Spleen (tissue), 11 donors: ENCODE results near the gene GATD1. TPM values are rescaled to one million over a fixed set of nuclear protein-coding genes. Genes with fewer than 3 reads are reported as not detected.

Experiments used
- DNase-seq: peaks from one replicate; pipeline ENCODE4 v3.0.0-alpha.2; 2020
- H3K27ac ChIP-seq, 8 donors: fragments of 200-600 bp; sonication (generic) in 7 of 8; 1 replicate in 4 of 8; 2 replicates in 4 of 8; pipeline versions ENCODE4 v1.5.0 to v1.8.0; 2016 to 2021; ENCODE audit warnings: inconsistent platforms in 4 of 8, mild to moderate bottlenecking in 4 of 8, moderate library complexity in 1 of 8
- H3K27me3 ChIP-seq, 7 donors: fragments of 200-600 bp; sonication (generic) in 6 of 7; replicated peaks in 1 of 7; 1 replicate in 4 of 7; 2 replicates in 3 of 7; pipeline versions ENCODE4 v1.5.0 to v1.8.0; 2016 to 2021; ENCODE audit warnings: inconsistent platforms in 3 of 7, mild to moderate bottlenecking in 1 of 7
- H3K36me3 ChIP-seq, 6 donors: fragments of 200-600 bp; sonication (generic) in 5 of 6; 1 replicate in 4 of 6; 2 replicates in 2 of 6; pipeline versions ENCODE4 v1.5.0 to v1.8.0; 2016 to 2021; ENCODE audit warnings: inconsistent platforms in 2 of 6
- H3K4me1 ChIP-seq, 6 donors: fragments of 200-600 bp; sonication (generic) in 5 of 6; 1 replicate in 3 of 6; 2 replicates in 3 of 6; pipeline versions ENCODE4 v1.5.0 to v1.8.0; 2016 to 2021; ENCODE audit warnings: inconsistent platforms in 3 of 6
- H3K4me3 ChIP-seq, 8 donors: fragments of 200-600 bp; sonication (generic) in 7 of 8; 1 replicate in 4 of 8; 2 replicates in 4 of 8; pipeline versions ENCODE4 v1.5.0 to v1.8.0; 2016 to 2021; ENCODE audit warnings: inconsistent platforms in 4 of 8, mild to moderate bottlenecking in 4 of 8, moderate library complexity in 2 of 8
- H3K9me3 ChIP-seq, 8 donors: fragments of 200-600 bp; sonication (generic) in 7 of 8; 1 replicate in 4 of 8; 2 replicates in 4 of 8; pipeline versions ENCODE4 v1.5.0 to v1.8.0; 2016 to 2021; ENCODE audit warnings: inconsistent platforms in 4 of 8
- POLR2A ChIP-seq, 3 donors: fragments of 450-650 bp; IDR thresholded peaks; one replicate each; pipeline ENCODE4 v1.5.1; 2017; ENCODE audit warnings: antibody characterized with exemption in 3 of 3, mild to moderate bottlenecking in 1 of 3
- POLR2AphosphoS5 ChIP-seq, 3 donors: sonication (generic); formaldehyde crosslinking; IDR thresholded peaks; one replicate each; pipeline ENCODE4 v1.5.1; 2017; ENCODE audit warnings: antibody characterized with exemption in 3 of 3
- WGBS, 5 donors: extraction: QIAGEN DNeasy Blood & Tissue Kit in 3 of 5; methylation state at CpG; one replicate each; pipeline versions ENCODE4 v1.1.5 to v1.1.7; 2013 to 2018; 5-methylcytosine and 5-hydroxymethylcytosine counted together
- intact Hi-C: fragments of 100-400 bp; cut with DNase I; formaldehyde crosslinking; loops from one replicate; pipeline ENCODE4 v1.15.0; 2023; ENCODE audit warnings: low total_unique reads
- polyA plus RNA-seq, 3 donors: library from polyadenylated mRNA; stranded (reverse); fragments of 200-250 nt; gene quantifications; one replicate each; pipeline ENCODE4 v1.2.1, GENCODE V29; 2013
- total RNA-seq, 7 donors: library from RNA; depleted of rRNA in 3 of 7; stranded (reverse); fragments of >200 nt in 3 of 7; fragmentation: NEBNext Ultra II Directional in 4 of 7; extraction: Animal tissue kit (Norgen Biotek cat#: 25700) in 4 of 7; gene quantifications; one replicate each; pipeline versions ENCODE4 v1.1.0 to v1.2.1, GENCODE V29; 2016 to 2021
- TF ChIP-seq, protein P1 (sequence below), 11 experiments: fragments of 200-600 bp in 7 of 11; fragments of 450-650 bp in 4 of 11; sonication (generic) in 4 of 11; IDR thresholded peaks in 8 of 11; conservative IDR thresholded peaks in 3 of 11; 1 replicate in 7 of 11; 2 replicates in 4 of 11; pipeline versions ENCODE4 v1.4.0 to v1.8.0; 2016 to 2021; ENCODE audit warnings: antibody characterized with exemption in 11 of 11, inconsistent platforms in 4 of 11, mild to moderate bottlenecking in 1 of 11
- donor health status: healthy with polysubstance abuse.
- donor health status: DM: no; HTN: no; CAD: no; lungs with moderate emphysema.
- donor health status: DM: no; HTN: no; CAD: no.
- donor health status: Bipolar disorder and iron deficiency.
- donor health status: healthy.
- donor health status: DM: no; HTN: no; CAD: no.
- donor health status: DM: yes; HTN: yes; CAD: no.

The GATD1 gene
- total and polyA plus RNA-seq, 10 donors: 13.9 to 56.4 (median 35.9) TPM

DNA sequence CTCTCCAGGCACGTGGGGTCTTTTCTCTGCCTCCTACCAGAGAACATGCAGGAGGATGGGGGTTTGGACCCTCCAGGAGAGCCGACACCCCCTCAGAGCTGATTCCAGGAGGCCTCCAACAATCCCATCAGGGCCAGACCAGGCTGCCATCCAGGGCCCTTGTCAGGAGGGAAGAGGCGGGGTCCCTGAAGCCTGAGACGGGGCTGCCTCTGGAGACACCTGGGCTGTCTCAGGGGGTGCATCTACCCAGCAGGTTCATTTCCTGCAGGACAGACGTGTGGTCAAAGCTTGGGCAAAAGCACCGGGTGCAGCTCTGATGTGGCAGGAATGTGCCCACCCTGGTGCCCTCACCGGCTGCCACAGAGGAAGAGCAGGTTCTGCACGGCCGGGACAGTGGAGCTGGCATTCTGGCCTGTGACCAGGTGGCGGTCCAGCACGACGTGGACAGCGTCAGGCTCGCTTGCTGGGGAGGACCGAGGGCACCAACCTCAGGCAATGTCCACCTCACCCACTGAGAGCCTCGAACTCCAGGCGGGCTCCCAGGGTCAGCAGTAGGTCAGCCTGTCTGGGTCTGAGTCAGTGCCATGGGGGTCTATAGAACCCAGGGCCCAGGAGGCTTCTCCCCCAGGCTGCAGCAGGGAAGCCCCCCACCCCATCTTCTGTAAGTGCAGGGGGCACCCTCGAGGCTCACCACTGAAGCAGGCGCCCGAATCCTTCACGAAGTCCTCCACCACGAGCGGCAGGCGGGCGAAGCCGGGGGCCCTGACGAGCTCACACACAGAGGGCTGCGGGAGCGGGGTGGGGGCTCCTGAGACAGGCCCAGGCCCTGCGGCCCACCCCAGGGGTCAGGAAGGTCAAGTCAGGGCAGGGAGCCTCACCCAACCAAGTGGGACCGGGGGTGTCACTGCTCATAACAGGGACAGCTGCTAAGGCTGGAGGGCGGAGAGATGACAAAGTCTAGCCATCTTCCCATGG, 6.4 kb downstream of the GATD1 start:
- H3K4me1 ChIP-seq: peaks cover under 1 to 31% (median 20%) of the 10 kb centered on the region in 6 donors

DNA sequence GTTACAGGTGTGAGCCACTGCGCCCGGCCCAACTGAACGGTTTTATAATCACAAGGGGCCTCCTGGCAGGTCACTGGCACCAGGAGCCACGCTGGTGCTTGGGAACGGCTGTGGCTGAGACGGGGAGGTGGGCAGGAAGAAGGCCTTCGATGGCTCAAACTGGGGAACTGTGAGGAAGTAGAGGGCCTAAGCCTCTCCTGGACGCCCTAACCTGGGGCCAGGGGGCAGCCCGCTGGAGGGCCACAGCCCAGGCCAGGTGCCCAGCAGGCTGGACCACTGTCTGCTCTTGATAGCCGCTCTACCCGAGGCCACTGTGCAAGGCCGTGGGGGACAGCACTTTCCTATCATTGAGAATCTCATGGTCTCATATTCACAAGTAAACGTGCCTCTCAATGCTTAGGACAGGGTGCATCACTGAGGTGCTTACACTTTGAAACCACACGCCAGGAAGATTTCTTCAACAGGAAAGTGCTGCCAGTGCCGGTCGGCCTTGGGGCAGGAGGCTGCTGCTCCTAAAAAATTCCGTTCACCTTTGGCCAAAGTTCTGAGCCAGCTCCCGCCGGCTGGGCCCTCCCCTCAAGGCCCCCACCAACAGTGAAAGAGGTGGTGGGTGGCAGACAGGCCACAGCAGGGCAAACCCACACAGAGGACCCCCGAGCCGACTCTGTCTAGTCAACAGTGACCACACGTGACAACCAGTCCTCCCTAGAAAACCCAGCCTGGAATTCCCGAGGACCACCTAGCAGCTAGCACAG, 7.2 kb downstream of the GATD1 start:
- intact Hi-C loops: no loop called here
- Histone ChIP-seq H3K4me3 (no peak overlapping the region), H3K27ac (no peak overlapping the region), H3K9me3 (no peaks in the 10 kb centered on the region), H3K4me1 (peaks cover 0 to 27% (median 11%) of the 10 kb centered on the region in 6 donors), H3K27me3 (no peaks in the 10 kb centered on the region), H3K36me3 (peaks cover 0 to 98% (median 59%) of the 10 kb centered on the region in 6 donors)
- no peak for DNase-seq
- 84 to 91% (median 88%) methylated on average over 12 to 23 of the region's 23 CpGs for WGBS, 5 donors
- no peak for TF ChIP-seq POLR2A (IDR thresholded peaks at IDR 0.05)
- TF ChIP-seq POLR2AphosphoS5 (IDR thresholded peaks at IDR 0.05): peak in 1 of 3 donors; percentile 9

More for the DNA sequence above, 6.4 kb downstream of the GATD1 start:
- Histone ChIP-seq H3K9me3 (no peaks in the 10 kb centered on the region), H3K36me3 (peaks cover 0 to 90% (median 54%) of the 10 kb centered on the region in 6 donors), H3K27me3 (no peaks in the 10 kb centered on the region), H3K4me3 (no peak overlapping the region), H3K27ac (no peak overlapping the region)
- intact Hi-C loops: no loop called here
- TF ChIP-seq POLR2AphosphoS5 (IDR thresholded peaks at IDR 0.05): peak in 1 of 3 donors; percentile 46
- TF ChIP-seq, protein P1, sequence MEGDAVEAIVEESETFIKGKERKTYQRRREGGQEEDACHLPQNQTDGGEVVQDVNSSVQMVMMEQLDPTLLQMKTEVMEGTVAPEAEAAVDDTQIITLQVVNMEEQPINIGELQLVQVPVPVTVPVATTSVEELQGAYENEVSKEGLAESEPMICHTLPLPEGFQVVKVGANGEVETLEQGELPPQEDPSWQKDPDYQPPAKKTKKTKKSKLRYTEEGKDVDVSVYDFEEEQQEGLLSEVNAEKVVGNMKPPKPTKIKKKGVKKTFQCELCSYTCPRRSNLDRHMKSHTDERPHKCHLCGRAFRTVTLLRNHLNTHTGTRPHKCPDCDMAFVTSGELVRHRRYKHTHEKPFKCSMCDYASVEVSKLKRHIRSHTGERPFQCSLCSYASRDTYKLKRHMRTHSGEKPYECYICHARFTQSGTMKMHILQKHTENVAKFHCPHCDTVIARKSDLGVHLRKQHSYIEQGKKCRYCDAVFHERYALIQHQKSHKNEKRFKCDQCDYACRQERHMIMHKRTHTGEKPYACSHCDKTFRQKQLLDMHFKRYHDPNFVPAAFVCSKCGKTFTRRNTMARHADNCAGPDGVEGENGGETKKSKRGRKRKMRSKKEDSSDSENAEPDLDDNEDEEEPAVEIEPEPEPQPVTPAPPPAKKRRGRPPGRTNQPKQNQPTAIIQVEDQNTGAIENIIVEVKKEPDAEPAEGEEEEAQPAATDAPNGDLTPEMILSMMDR (IDR thresholded peaks at IDR 0.05 in 8 of 11, conservative IDR thresholded peaks at IDR 0.05 in 3 of 11): no peak
- no peak for DNase-seq
- WGBS, 5 donors: 86 to 95% (median 93%) methylated on average over 21 to 32 of the region's 32 CpGs

DNA sequence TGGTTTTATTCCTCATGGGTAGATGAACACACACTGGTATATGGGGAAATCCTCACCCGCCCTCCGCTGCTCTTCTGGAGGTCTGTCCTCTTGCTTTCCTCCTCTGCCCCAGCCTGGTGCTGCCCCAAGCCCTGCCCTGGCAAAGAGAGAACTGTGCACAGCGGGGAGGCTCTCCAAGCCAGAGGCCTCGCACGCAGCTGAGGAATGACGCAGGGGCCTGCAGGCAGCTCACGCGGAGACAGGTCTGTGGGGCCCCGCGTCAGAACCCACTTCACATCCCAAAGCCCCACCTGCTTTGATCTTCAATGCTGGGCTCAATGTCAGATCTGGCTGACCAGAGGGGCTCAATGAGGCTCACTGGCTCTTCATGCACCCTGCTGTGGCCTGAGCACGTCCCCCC, 10.0 kb downstream of the GATD1 start:
- H3K9me3 ChIP-seq: no peaks in the 10 kb centered on the region
- intact Hi-C loops: no loop called here
- TF ChIP-seq POLR2A (IDR thresholded peaks at IDR 0.05) (no peak), POLR2AphosphoS5 (IDR thresholded peaks at IDR 0.05) (peak in 2 of 3 donors; percentile 16 to 46)
- TF ChIP-seq, protein P1 (IDR thresholded peaks at IDR 0.05 in 8 of 11, conservative IDR thresholded peaks at IDR 0.05 in 3 of 11): no peak
- H3K36me3 ChIP-seq: peaks cover 0 to 100% (median 68%) of the 10 kb centered on the region in 6 donors
- H3K27me3 ChIP-seq: no peaks in the 10 kb centered on the region
- no peak overlapping the region for H3K4me3 ChIP-seq
- DNase-seq: no peak
- no peak overlapping the region for H3K27ac ChIP-seq
- H3K4me1 ChIP-seq: peaks cover 0 to 8% (median 0%) of the 10 kb centered on the region in 6 donors
- WGBS, 5 donors: 92 to 97% (median 96%) methylated on average over 11 of the region's 11 CpGs

DNA sequence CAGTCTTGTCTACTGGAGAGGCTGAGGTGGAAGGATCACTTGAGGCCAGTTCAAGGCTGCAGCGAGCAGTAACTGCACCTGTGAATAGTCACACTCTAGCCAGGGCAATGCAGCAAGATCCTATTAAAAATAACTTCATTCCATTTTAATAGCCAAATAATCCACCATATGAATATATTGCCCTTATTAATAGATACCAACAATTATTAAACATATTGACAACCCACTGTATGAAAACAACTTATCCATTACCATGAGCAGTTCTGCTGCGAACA, 10.4 kb downstream of the GATD1 start:
- intact Hi-C loops: no loop called here
- Histone ChIP-seq H3K4me3 (no peak overlapping the region), H3K9me3 (no peaks in the 10 kb centered on the region), H3K4me1 (peaks cover 0 to 12% (median 0%) of the 10 kb centered on the region in 6 donors), H3K27me3 (no peaks in the 10 kb centered on the region), H3K36me3 (peaks cover 0 to 100% (median 68%) of the 10 kb centered on the region in 6 donors), H3K27ac (no peak overlapping the region)
- no peak for DNase-seq
- TF ChIP-seq, protein P1 (IDR thresholded peaks at IDR 0.05 in 8 of 11, conservative IDR thresholded peaks at IDR 0.05 in 3 of 11): no peak
- TF ChIP-seq POLR2A (IDR thresholded peaks at IDR 0.05) (no peak), POLR2AphosphoS5 (IDR thresholded peaks at IDR 0.05) (no peak)
- 92 to 98% (median 96%) methylated on average over 2 of the region's 2 CpGs for whole genome bisulfite sequencing, 5 donors
